HG02588 (cell line): Measurements from ENCODE around the gene C11orf21.

Experiments
- ATAC-seq: cut with Tn5 transposase; IDR thresholded peaks from one replicate; pipeline ENCODE4 v1.9.1; 2021; ENCODE audit warnings: mild to moderate bottlenecking, moderate library complexity; ENCODE audit not compliant: unreplicated experiment

Gene C11orf21

DNA sequence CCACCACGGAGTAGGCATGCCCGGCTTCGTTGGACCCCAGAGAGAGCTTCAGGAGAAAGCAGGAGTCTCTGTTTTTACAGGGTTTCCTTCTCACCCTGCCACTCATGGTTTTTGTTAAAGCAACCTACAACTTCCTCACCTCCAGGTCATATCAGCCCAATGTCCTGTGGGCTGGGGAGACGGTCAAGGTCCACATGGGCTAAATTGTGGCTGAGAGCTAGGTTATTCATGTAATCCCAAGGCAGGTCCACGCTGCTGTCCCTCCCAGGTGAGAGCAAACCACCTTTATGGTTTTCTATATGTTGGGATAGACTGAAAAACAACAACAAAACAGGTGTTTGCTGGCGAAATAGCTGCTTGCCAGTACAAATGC is 19.6 kb upstream of the C11orf21 start:
- ATAC-seq = no peak

DNA sequence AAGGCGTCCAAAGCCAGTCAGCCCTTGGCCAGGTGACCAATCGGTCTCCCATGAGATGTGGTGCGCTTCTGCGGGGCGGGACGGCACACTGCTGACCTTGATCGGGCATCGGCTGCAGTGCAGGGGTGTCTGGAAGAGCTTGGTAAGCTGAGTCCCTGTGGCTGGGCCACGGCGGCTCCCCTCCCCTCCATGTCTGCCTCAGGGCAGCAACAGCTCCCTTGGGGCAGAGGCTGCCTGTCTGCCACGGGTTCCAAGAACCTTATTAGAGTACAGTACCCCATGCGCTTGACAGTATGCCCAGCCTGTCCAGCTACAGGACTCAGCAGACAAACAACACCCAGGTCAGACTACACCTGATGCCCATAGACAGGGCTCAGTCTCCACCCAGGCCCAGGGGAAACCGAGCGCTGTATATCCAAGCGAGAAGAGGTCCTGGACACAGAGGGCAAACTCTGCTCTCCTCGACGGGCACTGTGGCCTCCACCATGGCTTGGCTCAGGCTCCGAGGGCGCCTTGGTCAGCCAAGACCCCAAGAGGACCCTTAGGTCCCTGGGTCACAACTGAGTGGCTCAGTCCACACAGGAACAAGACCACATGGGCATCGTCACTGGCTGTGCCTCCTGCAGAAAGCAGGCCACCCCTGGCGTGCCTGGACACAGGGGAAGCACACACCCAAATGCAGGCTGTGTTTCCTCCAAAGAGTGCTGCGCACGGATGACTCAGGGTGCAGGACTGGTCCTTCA is 19.0 kb upstream of the C11orf21 start:
- ATAC-seq = no peak

DNA sequence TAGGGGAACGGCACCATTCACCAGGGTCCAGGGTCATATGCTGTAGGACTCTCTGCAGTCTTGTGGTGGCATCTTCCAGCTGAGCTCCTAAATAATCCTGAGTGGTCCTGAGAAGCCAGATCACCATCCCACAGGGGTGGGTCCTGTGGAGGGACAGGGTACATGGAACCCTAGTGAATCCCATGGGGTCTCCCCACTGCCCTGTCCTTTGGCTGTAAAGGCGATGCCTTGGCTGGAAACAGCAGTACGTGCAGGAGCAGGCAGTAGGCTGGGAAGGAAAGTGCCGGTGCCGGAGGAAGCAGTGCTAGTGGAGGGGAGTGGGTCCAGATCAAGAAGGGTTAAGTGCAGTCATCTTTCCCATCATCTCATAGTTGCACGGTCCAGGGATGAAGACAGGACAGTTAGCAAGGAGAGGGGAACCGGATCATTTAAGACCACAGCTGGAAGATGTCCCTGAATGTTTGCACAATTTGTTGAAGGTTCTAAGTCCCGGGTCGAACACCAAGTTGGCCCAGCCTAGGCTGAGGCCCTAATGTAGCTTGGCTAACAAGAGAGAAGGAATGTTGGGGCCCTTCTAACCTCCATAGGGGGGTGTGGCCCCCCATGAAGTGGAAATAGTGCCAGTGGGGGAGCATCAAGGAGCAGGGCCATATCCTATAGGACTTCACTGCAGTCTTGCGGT is 18.2 kb upstream of the C11orf21 start:
- ATAC-seq = no peak

DNA sequence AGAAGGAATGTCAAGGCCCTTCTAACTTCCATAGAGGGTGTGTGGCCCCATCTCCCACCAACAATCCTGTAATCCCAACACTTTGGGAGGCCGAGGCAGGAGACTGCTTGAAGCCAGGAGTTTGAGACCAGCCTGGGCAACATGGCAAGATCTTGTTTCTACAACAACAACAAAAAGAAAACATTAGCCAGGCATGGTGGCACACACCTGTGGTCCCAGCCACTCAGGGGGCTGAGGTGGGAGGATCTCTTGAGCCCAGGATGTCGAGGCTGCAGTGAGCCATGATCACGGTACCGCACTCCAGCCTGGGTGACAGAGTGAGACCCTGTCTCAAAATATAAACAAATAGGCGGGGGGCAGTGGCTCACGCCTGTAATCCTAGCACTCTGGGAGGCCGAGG is 17.0 kb upstream of the C11orf21 start:
- no peak for ATAC-seq

DNA sequence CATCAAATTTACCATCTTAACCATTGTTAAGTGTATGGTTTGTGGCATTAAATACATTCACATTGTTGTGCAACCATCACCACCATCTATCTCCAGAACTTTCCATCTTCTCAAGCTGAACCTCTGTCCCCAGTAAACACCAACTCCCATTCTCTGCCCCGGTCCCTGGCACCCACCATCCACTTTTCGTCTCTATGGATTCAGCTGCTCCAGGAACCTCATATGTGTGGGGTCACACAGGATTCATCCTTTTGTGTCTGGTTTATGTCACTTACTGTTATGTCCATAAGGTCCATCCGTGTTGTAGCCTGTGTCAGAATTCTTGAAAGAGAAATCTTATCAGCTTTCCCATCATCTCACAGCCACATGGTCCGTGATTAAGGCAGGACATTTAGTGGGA is 16.4 kb upstream of the C11orf21 start:
- ATAC-seq = no peak

DNA sequence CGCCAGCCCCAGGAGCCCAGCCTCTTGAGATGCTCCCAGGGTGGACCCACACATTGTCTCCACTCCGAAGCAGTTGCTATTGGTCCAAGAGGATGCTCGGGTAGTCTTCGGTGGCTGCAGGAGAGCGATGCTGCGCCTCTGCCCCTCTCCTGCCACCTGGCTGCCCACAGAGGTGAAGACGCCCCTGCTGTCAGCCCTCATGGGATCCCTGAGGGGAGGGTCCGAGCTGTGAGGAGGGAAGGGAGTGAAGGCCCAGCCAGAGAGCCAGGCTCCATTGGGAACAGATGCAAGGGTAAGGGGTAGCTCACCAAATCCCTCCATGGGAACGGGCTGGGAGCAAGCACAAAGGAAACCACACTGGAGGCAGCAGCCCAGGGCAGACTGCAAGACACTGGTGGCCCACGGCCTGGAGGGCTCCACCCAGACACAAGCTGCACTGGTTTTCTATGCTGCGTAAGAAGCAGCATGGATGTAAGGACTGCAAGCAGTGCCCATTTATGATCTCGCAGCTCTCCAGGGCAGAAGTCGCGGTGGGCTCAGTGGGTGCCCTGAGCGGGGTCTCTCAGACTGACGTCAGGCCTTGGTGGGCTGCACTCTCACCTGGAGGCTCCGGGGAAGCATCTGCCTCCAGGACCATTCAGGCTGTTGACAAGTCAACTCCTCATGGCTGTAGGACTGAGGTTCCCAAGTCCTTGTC is 15.8 kb upstream of the C11orf21 start:
- no peak for ATAC-seq

DNA sequence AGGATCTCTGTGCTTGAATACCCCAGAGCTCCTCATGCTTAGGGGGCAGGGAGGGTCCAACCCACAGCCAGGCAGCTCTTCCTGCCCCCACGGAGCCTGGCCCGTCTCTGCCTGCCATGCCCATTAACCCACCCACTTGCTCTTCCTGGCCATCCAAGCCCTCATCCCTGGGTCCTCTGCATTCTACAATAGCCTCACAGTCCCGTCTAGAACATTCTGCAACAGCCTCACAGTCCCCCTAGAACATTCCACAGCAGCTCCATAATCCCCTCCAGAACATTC is 15.2 kb upstream of the C11orf21 start:
- ATAC-seq = no peak

DNA sequence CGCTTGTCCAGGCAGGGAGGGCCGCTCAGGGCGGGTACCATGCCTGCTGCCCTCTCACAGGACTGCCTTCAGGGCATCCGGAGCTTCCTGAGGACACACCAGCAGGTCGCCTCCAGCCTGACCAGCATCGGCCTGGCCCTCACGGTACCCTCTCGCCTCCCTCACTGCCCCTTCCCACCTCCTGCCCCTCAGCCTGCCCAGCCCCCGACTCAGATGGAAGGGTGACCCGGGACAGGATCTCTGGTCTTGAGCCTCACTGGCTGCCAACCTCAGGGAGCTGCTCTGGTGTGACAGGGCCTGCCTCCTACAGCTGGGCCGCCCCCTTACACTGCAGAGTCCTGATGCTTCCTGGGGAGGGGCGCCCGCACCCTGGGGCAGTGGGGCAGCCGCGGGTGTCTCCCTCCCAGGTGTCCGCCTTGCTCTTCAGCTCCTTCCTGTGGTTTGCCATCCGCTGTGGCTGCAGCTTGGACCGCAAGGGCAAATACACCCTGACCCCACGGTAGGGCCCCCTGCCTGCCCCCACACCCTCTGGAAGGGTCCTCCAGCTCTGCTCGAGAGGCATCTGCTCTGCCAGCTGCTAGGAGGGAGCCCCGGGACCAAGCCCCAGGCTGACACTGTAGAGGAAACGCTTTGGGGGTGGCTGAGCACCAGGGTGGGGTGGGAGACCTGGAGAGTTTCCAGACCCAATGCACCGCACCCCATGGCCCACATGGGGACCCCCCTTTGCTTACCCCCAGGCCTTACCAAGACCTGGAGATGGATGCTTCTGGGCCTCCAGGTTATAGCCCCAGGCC is 14.6 kb upstream of the C11orf21 start:
- ATAC-seq = no peak

DNA sequence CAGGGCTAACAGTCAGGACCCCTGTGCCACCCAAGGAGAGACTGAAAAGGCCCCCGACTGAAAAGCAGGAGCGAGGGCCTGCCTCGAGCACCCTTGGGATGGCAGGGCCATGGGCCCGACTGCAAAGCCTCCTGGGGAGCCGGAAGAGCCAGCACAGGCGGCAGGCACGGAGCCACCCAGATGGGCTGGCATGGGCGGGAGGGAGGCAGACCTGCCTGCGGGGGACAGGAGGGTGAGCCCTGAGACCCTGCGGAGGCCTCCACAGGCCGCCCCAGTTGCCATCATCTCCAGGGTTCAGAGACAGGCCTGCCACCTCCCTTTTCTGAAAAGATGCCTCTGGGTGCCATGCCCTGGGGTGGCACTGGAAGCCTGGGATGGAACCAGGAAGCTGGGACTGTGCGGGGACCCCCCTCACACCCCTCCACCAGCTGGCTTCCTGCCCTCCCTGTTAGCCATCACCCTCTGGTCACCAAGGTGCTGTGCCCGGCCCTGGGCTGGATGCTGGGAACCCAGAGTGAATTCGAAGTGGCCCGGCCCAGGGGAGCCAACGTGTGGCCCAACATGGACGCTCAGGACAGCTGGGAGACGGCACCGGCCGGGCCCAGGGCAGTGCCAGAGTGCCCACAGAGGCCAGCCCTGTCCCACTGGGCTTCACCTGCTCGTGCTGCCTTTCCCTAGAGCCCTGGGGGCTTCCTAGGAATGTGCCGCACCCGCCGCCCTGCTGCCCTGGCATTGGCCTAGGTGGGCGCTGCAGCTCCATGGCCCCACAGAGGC is 13.9 kb upstream of the C11orf21 start:
- no peak for ATAC-seq

DNA sequence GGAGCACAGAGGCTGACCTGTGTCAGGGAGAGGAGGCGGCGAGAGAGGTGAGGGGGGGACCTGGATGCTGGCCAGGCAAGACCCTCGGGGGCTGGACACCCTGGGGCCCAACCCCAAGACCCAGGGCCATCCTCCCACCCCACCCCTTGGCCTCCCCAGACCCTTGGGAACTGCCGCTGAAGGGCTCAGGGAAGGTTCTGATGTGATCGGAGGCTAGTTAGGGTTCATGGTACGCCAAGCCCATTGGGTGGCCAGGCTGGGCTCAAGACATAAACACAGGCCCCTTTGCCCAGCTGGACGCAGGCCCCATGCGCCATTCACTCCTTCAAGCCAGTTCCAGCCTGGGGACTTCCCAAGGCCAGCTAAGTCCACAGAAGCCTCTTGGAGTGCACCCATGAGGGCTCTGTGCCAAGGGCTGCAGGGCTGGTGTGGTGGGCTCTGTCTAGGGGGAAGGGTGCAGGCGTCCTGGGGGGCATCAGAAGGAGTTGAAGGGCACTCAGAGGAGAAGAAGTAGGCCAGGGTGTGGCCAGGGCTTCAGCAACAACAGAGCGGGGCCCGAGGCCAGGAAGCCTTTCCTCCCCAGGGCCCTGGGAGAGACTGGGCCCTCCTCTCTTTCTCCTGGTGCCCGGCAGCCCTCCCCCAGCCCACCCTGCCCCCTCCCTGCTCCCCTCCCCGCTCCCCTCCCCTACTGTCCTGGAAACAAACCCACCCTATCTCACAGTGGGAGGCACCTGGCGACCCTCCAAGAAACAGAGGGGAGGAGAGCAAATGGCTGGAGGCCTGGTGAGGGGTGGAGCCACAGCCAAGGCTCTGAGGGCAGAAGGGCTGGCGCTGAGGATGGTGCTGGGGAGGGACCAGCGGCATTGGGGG is 13.0 kb upstream of the C11orf21 start:
- no peak for ATAC-seq

DNA sequence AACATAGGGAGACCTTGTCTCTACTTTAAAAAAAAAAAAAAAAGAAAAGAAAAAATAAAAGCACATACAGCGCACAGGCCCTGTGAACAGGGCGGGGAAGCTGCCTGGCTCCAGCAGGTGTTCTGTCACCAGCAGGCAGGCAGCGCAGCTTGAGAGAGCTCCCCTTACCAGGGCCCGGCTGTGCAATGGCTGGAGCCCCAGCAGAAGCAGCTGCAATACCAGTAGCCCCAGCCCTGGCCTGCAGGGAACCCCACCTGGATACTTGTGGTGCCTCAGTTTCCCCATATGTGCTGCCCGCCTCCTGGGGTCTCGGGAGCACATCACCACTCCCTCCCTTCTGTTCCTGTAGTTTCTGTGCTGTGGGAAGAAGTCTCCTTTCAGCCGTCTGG is 12.4 kb upstream of the C11orf21 start:
- ATAC-seq = no peak

DNA sequence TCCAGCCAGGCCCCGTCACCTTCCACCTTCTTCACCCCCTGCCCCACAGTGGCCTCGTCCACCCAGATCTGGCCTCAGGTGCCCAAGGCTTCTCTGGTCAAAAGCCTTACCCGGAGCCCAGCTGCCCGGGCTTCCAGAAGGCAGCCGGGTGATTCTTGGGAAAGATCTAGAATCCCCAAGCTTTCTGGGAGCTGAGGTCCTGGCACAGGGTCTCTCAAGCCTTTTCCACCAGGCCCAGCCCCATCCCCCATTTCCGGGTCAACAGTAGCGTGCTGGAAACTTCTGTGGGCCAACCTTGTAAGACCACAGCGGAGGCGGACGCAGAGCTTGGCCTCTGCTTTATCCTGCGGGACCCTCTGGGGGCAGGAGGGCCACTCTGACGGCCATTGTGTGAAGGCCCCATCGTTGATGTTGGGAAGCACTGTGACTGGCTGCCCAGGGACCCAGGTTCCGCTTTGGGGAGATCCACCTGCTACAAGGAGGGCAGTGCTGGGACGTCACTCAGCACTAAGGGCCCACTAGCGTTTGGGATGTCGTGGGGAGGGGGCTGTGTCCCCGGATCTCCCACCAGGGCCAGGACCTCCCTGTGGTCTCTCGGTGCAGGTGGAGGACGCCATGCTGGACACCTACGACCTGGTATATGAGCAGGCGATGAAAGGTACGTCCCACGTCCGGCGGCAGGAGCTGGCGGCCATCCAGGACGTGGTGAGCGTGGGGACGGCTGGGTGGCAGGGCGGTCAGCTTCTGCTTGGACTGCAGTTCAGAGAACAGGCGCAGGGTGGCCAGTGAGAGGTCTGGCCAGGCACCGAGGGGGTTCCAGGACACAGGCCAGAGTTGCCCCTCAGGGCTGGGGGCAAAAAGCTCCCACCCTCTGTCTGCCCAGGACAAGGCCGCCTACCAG is 11.6 kb upstream of the C11orf21 start:
- no peak for ATAC-seq

DNA sequence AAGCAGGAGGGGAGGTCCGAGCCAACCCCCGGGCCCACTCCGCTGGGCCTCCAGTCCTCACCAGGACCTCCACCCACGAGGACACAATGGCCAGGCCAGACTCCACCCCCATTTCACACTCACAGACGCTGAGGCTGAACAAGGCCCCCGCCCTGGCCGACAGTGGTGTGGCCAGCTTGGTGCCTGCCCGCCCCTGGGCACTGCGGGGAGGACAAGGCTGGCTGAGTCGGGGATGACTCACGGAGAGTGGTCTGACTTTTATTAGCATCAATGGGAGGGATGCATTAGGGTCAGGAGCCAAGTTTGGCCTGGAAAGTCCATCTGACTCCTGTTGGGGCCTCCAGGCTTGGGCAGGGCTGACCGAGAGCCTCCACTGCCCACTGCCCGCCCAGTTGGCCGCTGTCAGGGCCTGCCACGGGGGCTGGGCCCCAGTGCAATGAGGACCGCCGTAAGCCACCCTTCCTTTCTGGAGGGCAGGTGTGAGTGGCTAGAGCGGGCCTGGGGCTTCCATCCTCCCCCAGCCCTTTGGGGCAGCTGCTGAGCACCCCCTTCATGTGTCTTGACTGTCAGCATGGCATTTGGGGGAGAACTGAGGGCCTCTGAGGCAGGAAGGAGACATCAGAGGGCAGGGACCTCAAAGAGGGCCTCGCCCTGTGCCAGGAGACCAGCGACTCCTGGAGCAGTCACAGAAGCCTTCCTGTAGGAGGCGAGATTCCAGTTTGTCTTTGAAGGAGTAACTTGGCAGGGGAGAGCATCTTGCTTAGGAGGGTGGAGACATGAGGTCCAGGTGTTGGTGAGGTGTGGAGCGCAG is 10.7 kb upstream of the C11orf21 start:
- no peak for ATAC-seq

DNA sequence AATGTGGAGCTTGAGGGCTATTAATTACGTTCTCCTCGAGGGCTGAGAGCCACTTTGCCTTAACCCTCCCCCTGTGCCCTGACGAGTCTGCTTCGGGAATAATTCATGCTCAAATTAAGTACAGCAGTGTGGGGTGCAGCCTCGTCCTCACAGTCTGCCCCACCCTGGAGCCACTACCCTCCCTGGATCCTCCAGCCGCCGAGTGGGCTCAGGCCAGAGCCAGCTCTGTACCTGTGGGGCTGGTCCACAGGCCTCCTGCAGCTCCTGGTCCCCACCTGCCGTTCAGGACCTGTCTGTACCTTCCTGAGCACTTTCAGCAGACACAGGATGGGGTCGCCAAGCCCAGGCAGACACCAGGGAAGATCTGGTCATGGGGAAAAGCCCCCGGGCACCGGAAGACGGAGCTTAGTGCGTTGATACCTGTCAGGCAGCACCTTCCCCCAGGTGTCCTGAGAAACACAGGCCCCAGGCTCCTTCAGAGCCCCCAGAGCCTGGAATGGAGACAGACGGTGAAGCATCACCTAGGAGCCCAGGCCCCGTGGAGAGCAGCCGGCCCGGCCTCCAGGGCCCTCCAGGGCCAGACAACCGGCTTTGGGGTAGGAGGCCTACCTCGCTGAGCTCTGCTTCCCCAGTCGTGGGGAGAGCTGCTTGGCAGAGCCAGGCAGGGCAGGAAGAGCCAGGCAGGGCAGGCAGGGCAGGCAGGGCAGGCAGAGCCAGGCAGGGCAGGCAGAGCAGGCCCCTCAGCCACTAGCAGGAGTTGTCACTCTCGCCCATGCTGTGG is 9.8 kb upstream of the C11orf21 start:
- ATAC-seq = no peak

DNA sequence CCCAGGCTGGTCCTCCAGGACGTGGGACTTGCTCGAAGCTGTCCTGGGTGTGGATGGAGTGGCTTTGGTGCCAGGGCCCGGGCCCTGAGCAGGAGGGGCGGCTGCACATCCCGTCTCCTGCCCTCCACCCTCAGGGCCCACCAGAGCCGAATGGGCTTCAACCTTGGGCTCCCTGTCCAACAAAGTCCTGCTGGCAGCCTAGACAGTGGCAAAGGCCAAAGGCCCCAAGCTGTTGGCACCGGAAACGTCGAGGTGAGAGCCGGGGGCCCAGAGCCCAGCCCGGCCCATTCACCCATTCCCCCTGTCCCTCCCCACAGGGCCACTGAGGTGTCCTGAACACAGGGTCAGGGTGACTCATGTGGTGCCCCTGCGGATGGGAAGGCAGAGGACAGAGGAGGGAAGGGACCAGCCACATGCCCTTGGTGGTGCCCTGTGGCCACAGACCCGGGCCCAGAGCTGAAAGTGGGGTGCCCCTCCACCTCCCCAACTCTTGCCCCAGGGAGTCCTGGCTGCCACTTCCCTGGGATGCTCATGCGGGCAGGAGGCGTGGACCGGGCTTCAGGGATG is 9.2 kb upstream of the C11orf21 start:
- ATAC-seq = no peak

DNA sequence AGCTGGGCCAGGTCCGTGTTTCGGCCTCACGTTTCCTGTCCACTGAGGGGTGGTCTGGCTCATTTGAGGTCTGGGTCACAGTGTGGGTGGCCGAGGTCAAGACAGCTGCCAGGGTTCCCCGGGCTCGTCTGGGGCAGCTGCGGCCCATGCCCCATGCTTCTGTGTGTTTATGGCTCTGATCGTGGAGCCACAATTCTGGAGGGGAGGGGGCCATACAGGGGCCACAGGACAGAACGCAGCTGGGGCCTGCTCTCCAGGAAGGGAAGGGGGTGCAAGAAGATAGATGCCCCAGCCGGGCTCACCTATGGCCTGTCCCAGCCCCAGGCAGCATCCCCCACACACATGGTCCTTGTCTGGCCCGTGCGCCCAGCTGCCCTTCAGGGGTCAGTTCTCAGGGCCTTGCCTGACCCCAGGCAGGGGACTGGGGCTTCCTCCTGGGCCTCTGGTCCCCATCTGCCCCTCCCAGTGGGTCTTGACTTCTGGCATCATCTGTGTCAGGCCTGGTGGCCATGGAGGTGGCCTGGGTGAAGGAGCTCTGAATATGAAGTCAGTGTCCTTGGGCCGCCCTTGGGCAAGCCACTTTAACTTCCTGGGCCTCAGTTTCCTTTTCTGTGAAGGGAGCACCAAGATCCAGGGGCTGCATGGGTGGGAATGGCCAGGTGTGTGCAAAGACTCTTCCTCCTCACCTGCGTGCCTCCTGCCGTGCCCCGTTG is 8.5 kb upstream of the C11orf21 start:
- no peak for ATAC-seq
